ENCODE measurements around the gene BRAP. TPM values are rescaled to one million over a fixed set of nuclear protein-coding genes. Genes with fewer than 3 reads are reported as not detected.

Gene BRAP
- 10.9 and 12.3 TPM in 2 replicates for total RNA-seq

GRCh38 chr12:111685811-111686573 is at the start of gene BRAP, which contains the start of gene ACAD10:
Gene BRAP (minus strand): TSS chr12:111685956. CDS start chr12:111685792, 164 bp downstream.
Gene ACAD10 (plus strand): TSS chr12:111686053. CDS start chr12:111692710, 6,657 bp downstream.

DNA sequence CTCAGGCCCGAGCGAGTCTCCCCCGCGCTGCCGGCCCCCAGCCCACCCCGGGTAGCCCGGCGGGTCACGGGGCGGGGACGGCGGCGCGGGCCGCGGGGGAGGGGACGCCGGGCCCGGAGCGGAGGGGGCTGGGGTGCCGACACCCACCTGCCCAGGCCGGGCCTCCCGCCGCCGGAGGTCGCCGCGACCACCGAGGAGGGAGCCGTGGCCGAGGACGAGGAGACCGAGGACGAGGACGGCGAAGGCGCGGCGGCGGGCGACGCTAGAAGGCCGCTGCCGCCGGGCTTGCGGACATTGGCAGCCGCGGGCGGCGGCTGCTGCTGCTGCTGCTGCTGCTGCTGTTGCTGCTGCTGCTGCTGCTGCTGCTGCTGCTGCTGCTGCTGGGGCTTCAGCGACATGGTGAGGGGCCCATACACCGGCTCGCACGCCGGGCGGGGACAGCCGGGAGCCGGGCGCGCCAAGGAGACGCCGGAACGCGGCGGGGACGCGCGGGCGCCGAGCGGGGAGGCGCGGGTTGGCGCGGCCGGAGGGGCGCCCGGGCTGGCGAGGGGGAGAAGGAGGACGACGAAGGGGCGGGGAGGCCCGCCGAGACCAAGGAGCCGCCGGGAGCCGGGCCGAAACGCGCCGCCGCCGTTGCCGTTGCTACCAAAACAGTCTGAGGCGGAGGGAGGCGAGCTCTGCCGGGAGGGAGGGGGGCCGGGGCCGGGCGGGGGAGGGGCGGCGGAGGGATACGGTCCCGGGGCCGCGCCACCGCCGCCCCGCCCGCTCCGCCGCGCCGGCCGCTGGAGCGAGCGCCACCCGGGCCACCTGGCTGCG is 86.9 kb downstream of the BRAP start, which contains the start of gene ATXN2:
Gene ATXN2, minus strand, starts transcription at position 679 of the 816 bp plus-strand sequence. Its CDS starts 281 bp downstream, at position 398.

Other genes with a start within 250 kb of the BRAP start
- 11.2 and 11.5 TPM in 2 replicates for gene ATXN2, start 86.6 kb downstream of the BRAP start, total RNA-seq
- gene ACAD10, start 97 bp upstream of the BRAP start, total RNA-seq, result 14.6 and 17.2 TPM in 2 replicates
- 24.1 and 49.0 TPM in 2 replicates for gene ALDH2, start 81.0 kb upstream of the BRAP start, total RNA-seq
- gene MAPKAPK5, start 156.3 kb upstream of the BRAP start, total RNA-seq, result 52.4 and 56.6 TPM in 2 replicates